Activated CD4-positive, alpha-beta memory T cell treated with anti-CD3 and anti-CD28 coated beads, Interleukin-2, amount 10 ng/mL, durations not matched to agents 7 days and 5 days (primary cell): ENCODE measurements around the gene GRIK4. TPM values are rescaled to one million over a fixed set of nuclear protein-coding genes. Genes with fewer than 3 reads are reported as not detected.

ENCODE experiments used
- CTCF ChIA-PET: fragments of 350-600 bp; sonication (Branson Sonifier 250); formaldehyde crosslinking; loops from one replicate; lab custom pipeline; 2021; ENCODE audit warnings: antibody characterized with exemption, inconsistent platforms; lab: Charles Lee
- POLR2A ChIA-PET: fragments of 350-600 bp; sonication (Branson Sonifier 250); formaldehyde crosslinking; loops from one replicate; lab custom pipeline; 2021; ENCODE audit warnings: antibody characterized with exemption; lab: Charles Lee
- DNase-seq: peaks from one replicate; pipeline ENCODE4 v3.0.0-alpha.2; 2020
- H3K27ac Mint-ChIP-seq: one replicate; pipeline ENCODE4 v1.8.0; 2021; ENCODE audit warnings: mild to moderate bottlenecking, mixed read lengths
- H3K27me3 Mint-ChIP-seq: one replicate; pipeline ENCODE4 v1.8.0; 2021; ENCODE audit warnings: mixed read lengths
- H3K36me3 Mint-ChIP-seq: one replicate; pipeline ENCODE4 v1.8.0; 2021; ENCODE audit warnings: low read depth, mixed read lengths
- H3K4me1 Mint-ChIP-seq: one replicate; pipeline ENCODE4 v1.8.0; 2021; ENCODE audit warnings: mixed read lengths
- H3K4me3 Mint-ChIP-seq: one replicate; pipeline ENCODE4 v1.8.0; 2021; ENCODE audit warnings: mild to moderate bottlenecking, mixed read lengths
- H3K9me3 Mint-ChIP-seq: one replicate; pipeline ENCODE4 v1.8.0; 2021; ENCODE audit warnings: mixed read lengths
- total RNA-seq, 2 experiments: library from RNA; stranded (reverse); gene quantifications; one replicate each; pipeline ENCODE4 v1.2.3, GENCODE V29; 2021

GRIK4 gene
- total RNA-seq, 2 experiments from 2014 or later = not detected

GRCh38 chr11:120814531-120815318 is 303.2 kb downstream of the GRIK4 start:
- H3K9me3 Mint-ChIP-seq = no peaks in the 10 kb centered on the region

GRCh38 chr11:120815319-120816100 is 304.0 kb downstream of the GRIK4 start:
- CTCF ChIA-PET = no interaction called here
- POLR2A ChIA-PET = no interaction called here
- no peak overlapping the region for H3K27ac Mint-ChIP-seq
- peaks cover 22% of the 10 kb centered on the region for H3K27me3 Mint-ChIP-seq
- DNase-seq = no peak
- H3K36me3 Mint-ChIP-seq = no peaks in the 10 kb centered on the region
- H3K4me1 Mint-ChIP-seq = no peaks in the 10 kb centered on the region
- no peaks in the 10 kb centered on the region for H3K9me3 Mint-ChIP-seq
- H3K4me3 Mint-ChIP-seq = no peak overlapping the region

More at GRCh38 chr11:120814531-120815318, 303.2 kb downstream of the GRIK4 start:
- Mint-ChIP-seq H3K36me3 (no peaks in the 10 kb centered on the region), H3K27ac (no peak overlapping the region), H3K27me3 (peaks cover 19% of the 10 kb centered on the region), H3K4me1 (no peaks in the 10 kb centered on the region), H3K4me3 (no peak overlapping the region)
- ChIA-PET CTCF (no interaction called here), POLR2A (no interaction called here)
- DNase-seq = no peak

- no peak for DNase-seq
- Mint-ChIP-seq H3K27ac (no peak overlapping the region), H3K27me3 (peaks cover 22% of the 10 kb centered on the region), H3K36me3 (no peaks in the 10 kb centered on the region), H3K4me3 (no peak overlapping the region), H3K4me1 (no peaks in the 10 kb centered on the region), H3K9me3 (no peaks in the 10 kb centered on the region)
- CTCF ChIA-PET = no interaction called here
- POLR2A ChIA-PET = no interaction called here
Observed at GRCh38 chr11:120816176-120816575, 304.6 kb downstream of the GRIK4 start.

- POLR2A ChIA-PET = no interaction called here
- H3K27me3 Mint-ChIP-seq = peaks cover 22% of the 10 kb centered on the region
Observed at GRCh38 chr11:120816711-120817110, 305.2 kb downstream of the GRIK4 start.

GRCh38 chr11:120817158-120817557 is 305.6 kb downstream of the GRIK4 start:
- H3K36me3 Mint-ChIP-seq = no peaks in the 10 kb centered on the region
- POLR2A ChIA-PET = no interaction called here

More at GRCh38 chr11:120816711-120817110, 305.2 kb downstream of the GRIK4 start:
- Mint-ChIP-seq H3K4me1 (no peaks in the 10 kb centered on the region), H3K36me3 (no peaks in the 10 kb centered on the region), H3K9me3 (no peaks in the 10 kb centered on the region), H3K4me3 (no peak overlapping the region), H3K27ac (no peak overlapping the region)
- no peak for DNase-seq
- CTCF ChIA-PET = no interaction called here

GRCh38 chr11:120818097-120818496 is 306.5 kb downstream of the GRIK4 start:
- POLR2A ChIA-PET = no interaction called here
- CTCF ChIA-PET = no interaction called here
- no peaks in the 10 kb centered on the region for H3K4me1 Mint-ChIP-seq

More at GRCh38 chr11:120817158-120817557, 305.6 kb downstream of the GRIK4 start:
- no peak for DNase-seq
- CTCF ChIA-PET = no interaction called here
- H3K9me3 Mint-ChIP-seq = no peaks in the 10 kb centered on the region
- no peak overlapping the region for H3K27ac Mint-ChIP-seq
- H3K4me1 Mint-ChIP-seq = no peaks in the 10 kb centered on the region
- H3K4me3 Mint-ChIP-seq = no peak overlapping the region
- H3K27me3 Mint-ChIP-seq = peaks cover 22% of the 10 kb centered on the region

GRCh38 chr11:120819003-120819402 is 307.5 kb downstream of the GRIK4 start:
- Mint-ChIP-seq H3K9me3 (no peaks in the 10 kb centered on the region), H3K36me3 (no peaks in the 10 kb centered on the region), H3K27me3 (peaks cover 22% of the 10 kb centered on the region), H3K4me3 (no peak overlapping the region), H3K4me1 (no peaks in the 10 kb centered on the region), H3K27ac (no peak overlapping the region)
- no peak for DNase-seq
- ChIA-PET CTCF (no interaction called here), POLR2A (no interaction called here)

More at GRCh38 chr11:120818097-120818496, 306.5 kb downstream of the GRIK4 start:
- H3K4me3 Mint-ChIP-seq = no peak overlapping the region
- no peaks in the 10 kb centered on the region for H3K9me3 Mint-ChIP-seq
- DNase-seq = no peak
- no peak overlapping the region for H3K27ac Mint-ChIP-seq
- H3K27me3 Mint-ChIP-seq = peaks cover 22% of the 10 kb centered on the region
- H3K36me3 Mint-ChIP-seq = no peaks in the 10 kb centered on the region

GRCh38 chr11:120819437-120820365 is 308.2 kb downstream of the GRIK4 start:
- H3K27ac Mint-ChIP-seq = no peak overlapping the region

GRCh38 chr11:120823159-120823558 is 311.6 kb downstream of the GRIK4 start:
- CTCF ChIA-PET = no interaction called here

More at GRCh38 chr11:120819437-120820365, 308.2 kb downstream of the GRIK4 start:
- no peaks in the 10 kb centered on the region for H3K9me3 Mint-ChIP-seq
- POLR2A ChIA-PET = no interaction called here
- CTCF ChIA-PET = no interaction called here
- H3K4me3 Mint-ChIP-seq = no peak overlapping the region
- no peaks in the 10 kb centered on the region for H3K36me3 Mint-ChIP-seq
- H3K4me1 Mint-ChIP-seq = no peaks in the 10 kb centered on the region
- no peak for DNase-seq
- peaks cover 22% of the 10 kb centered on the region for H3K27me3 Mint-ChIP-seq

GRCh38 chr11:120824242-120824641 is 312.7 kb downstream of the GRIK4 start:
- ChIA-PET POLR2A (no interaction called here), CTCF (no interaction called here)
- DNase-seq = no peak
- H3K27me3 Mint-ChIP-seq = peaks cover 6% of the 10 kb centered on the region
- no peak overlapping the region for H3K27ac Mint-ChIP-seq
- no peaks in the 10 kb centered on the region for H3K4me1 Mint-ChIP-seq
- no peaks in the 10 kb centered on the region for H3K36me3 Mint-ChIP-seq
- H3K9me3 Mint-ChIP-seq = no peaks in the 10 kb centered on the region
- no peak overlapping the region for H3K4me3 Mint-ChIP-seq

More at GRCh38 chr11:120823159-120823558, 311.6 kb downstream of the GRIK4 start:
- H3K4me1 Mint-ChIP-seq = no peaks in the 10 kb centered on the region
- POLR2A ChIA-PET = no interaction called here
- H3K9me3 Mint-ChIP-seq = no peaks in the 10 kb centered on the region
- H3K27me3 Mint-ChIP-seq = peaks cover 17% of the 10 kb centered on the region
- H3K4me3 Mint-ChIP-seq = no peak overlapping the region
- no peaks in the 10 kb centered on the region for H3K36me3 Mint-ChIP-seq
- no peak for DNase-seq
- no peak overlapping the region for H3K27ac Mint-ChIP-seq

- H3K4me3 Mint-ChIP-seq = no peak overlapping the region
- ChIA-PET POLR2A (no interaction called here), CTCF (no interaction called here)
- no peaks in the 10 kb centered on the region for H3K9me3 Mint-ChIP-seq
- H3K27me3 Mint-ChIP-seq = no peaks in the 10 kb centered on the region
- H3K4me1 Mint-ChIP-seq = no peaks in the 10 kb centered on the region
- H3K27ac Mint-ChIP-seq = no peak overlapping the region
- no peaks in the 10 kb centered on the region for H3K36me3 Mint-ChIP-seq
- DNase-seq = no peak
Observed at GRCh38 chr11:120827198-120827597, 315.6 kb downstream of the GRIK4 start.

- POLR2A ChIA-PET = no interaction called here
- no peaks in the 10 kb centered on the region for H3K9me3 Mint-ChIP-seq
- CTCF ChIA-PET = no interaction called here
Observed at GRCh38 chr11:120827820-120828219, 316.3 kb downstream of the GRIK4 start.

More at GRCh38 chr11:120827820-120828219, 316.3 kb downstream of the GRIK4 start:
- H3K4me1 Mint-ChIP-seq = no peaks in the 10 kb centered on the region
- no peak overlapping the region for H3K4me3 Mint-ChIP-seq
- H3K36me3 Mint-ChIP-seq = no peaks in the 10 kb centered on the region
- no peak for DNase-seq
- no peak overlapping the region for H3K27ac Mint-ChIP-seq
- no peaks in the 10 kb centered on the region for H3K27me3 Mint-ChIP-seq
